H1 (cell line): ENCODE data around the gene PRR33. TPM values are rescaled to one million over a fixed set of nuclear protein-coding genes. Genes with fewer than 3 reads are reported as not detected.

ENCODE experiments used
- CTCF ChIA-PET: fragments of 300-600 bp; sonication (Branson Sonifier 250); formaldehyde crosslinking; loops from one replicate; lab custom pipeline; 2021; ENCODE audit not compliant: partially characterized antibody; lab: Charles Lee
- POLR2A ChIA-PET: fragments of 300-600 bp; sonication (Branson Sonifier 250); formaldehyde crosslinking; loops from one replicate; lab custom pipeline; 2021; ENCODE audit warnings: inconsistent platforms; ENCODE audit not compliant: partially characterized antibody; lab: Charles Lee
- DNase-seq, 2 experiments: peaks; one replicate each; pipeline versions ENCODE4 v3.0.0 to v3.0.0-alpha.2; 2010 to 2022; ENCODE audit warnings: low spot score in 2 of 2, low read depth in 1 of 2, mixed read lengths in 1 of 2
- FAIRE-seq: peaks from 2 replicates; lab custom pipeline; 2011; peaks lifted over from hg19 to GRCh38; lab: Jason Lieb, UNC
- H2AFZ ChIP-seq: 2 replicates; pipeline ENCODE4 v1.8.1; 2012; ENCODE audit warnings: low read length, inconsistent platforms
- H2AK5ac ChIP-seq: 2 replicates; pipeline ENCODE4 v1.6.1; 2013; ENCODE audit warnings: low read depth, low read length
- H2BK120ac ChIP-seq: replicated peaks from 2 replicates; pipeline ENCODE3; 2013; ENCODE audit warnings: low read depth, low read length, inconsistent platforms
- H2BK12ac ChIP-seq: 2 replicates; pipeline ENCODE4 v1.6.1; 2013; ENCODE audit warnings: low read depth, low read length
- H2BK15ac ChIP-seq: 2 replicates; pipeline ENCODE4 v1.6.1; 2013; ENCODE audit warnings: low read length
- H2BK20ac ChIP-seq: 2 replicates; pipeline ENCODE4 v1.6.1; 2013; ENCODE audit warnings: low read length
- H2BK5ac ChIP-seq: 2 replicates; pipeline ENCODE4 v1.6.1; 2013; ENCODE audit warnings: low read depth, low read length
- H3K14ac ChIP-seq: 2 replicates; pipeline ENCODE4 v1.6.1; 2013; ENCODE audit warnings: inconsistent platforms; ENCODE audit not compliant: insufficient read length
- H3K18ac ChIP-seq: 2 replicates; pipeline ENCODE4 v1.6.1; 2013; ENCODE audit warnings: low read length; ENCODE audit errors: extremely low read depth
- H3K23ac ChIP-seq: 2 replicates; pipeline ENCODE4 v1.6.1; 2013; ENCODE audit warnings: inconsistent platforms; ENCODE audit not compliant: insufficient read length
- H3K23me2 ChIP-seq: 2 replicates; pipeline ENCODE4 v1.6.1; 2013; ENCODE audit warnings: low read depth, low read length
- H3K27ac ChIP-seq: 2 replicates; pipeline ENCODE4 v1.6.1; 2011; ENCODE audit warnings: low read depth, low read length, inconsistent platforms
- H3K27me3 ChIP-seq, 4 experiments: replicated peaks in 1 of 4; 1 replicate in 1 of 4; 2 replicates in 3 of 4; pipeline versions ENCODE4 v1.6.1 to v1.8.1; 2011 to 2013; ENCODE audit warnings: low read length in 3 of 4, mild to moderate bottlenecking in 3 of 4, inconsistent platforms in 2 of 4, mixed read lengths in 2 of 4, moderate library complexity in 1 of 4; ENCODE audit not compliant: control insufficient read depth in 3 of 4, insufficient read depth in 3 of 4; ENCODE audit errors: extremely low read depth in 1 of 4
- H3K36me3 ChIP-seq, 4 experiments: 2 replicates each; pipeline versions ENCODE4 v1.6.1 to v1.8.1; 2011 to 2013; ENCODE audit warnings: mild to moderate bottlenecking in 4 of 4, low read length in 3 of 4, moderate library complexity in 2 of 4, control low read depth in 1 of 4, inconsistent platforms in 1 of 4; ENCODE audit not compliant: insufficient read depth in 4 of 4, control insufficient read depth in 2 of 4
- H3K4ac ChIP-seq: replicated peaks from 2 replicates; pipeline ENCODE3; 2013; ENCODE audit warnings: low read length, low read depth, mixed read lengths, inconsistent platforms; ENCODE audit not compliant: insufficient read length
- H3K4me1 ChIP-seq, 4 experiments: replicated peaks in 1 of 4; 1 replicate in 1 of 4; 2 replicates in 3 of 4; pipeline versions ENCODE4 v1.6.1 to v1.8.1; 2011 to 2013; ENCODE audit warnings: low read length in 3 of 4, inconsistent platforms in 2 of 4, mixed read lengths in 1 of 4; ENCODE audit not compliant: insufficient read depth in 4 of 4, control insufficient read depth in 3 of 4
- H3K4me2 ChIP-seq, 2 experiments: 2 replicates each; pipeline versions ENCODE4 v1.6.1 to v1.8.1; 2011 to 2013; ENCODE audit warnings: low read depth in 2 of 2, low read length in 2 of 2, control low read depth in 1 of 2, inconsistent platforms in 1 of 2, mild to moderate bottlenecking in 1 of 2; ENCODE audit not compliant: insufficient read depth in 1 of 2
- H3K4me3 ChIP-seq, 4 experiments: fragments of 200-600, 300-600 bp in 1 of 4; sonication (generic), shearing (Covaris generic), sonication (Bioruptor Twin) in 1 of 4; 2 replicates each; pipeline versions ENCODE4 v1.5.1 to v1.8.1; 2011 to 2016; ENCODE audit warnings: low read length in 4 of 4, low read depth in 3 of 4, control low read depth in 2 of 4, inconsistent platforms in 2 of 4, mild to moderate bottlenecking in 2 of 4, mixed read lengths in 1 of 4, moderate library complexity in 1 of 4; ENCODE audit not compliant: insufficient read depth in 2 of 4; ENCODE audit errors: extremely low read depth in 1 of 4
- H3K56ac ChIP-seq: replicated peaks from 2 replicates; pipeline ENCODE3; 2013; ENCODE audit warnings: low read depth, mild to moderate bottlenecking, mixed read lengths, low read length, inconsistent platforms; ENCODE audit not compliant: insufficient read length
- H3K79me1 ChIP-seq: 2 replicates; pipeline ENCODE4 v1.6.1; 2013; ENCODE audit warnings: low read depth, low read length, control low read depth
- H3K79me2 ChIP-seq, 2 experiments: 2 replicates each; pipeline versions ENCODE4 v1.6.1 to v1.8.1; 2012 to 2013; ENCODE audit warnings: low read length in 2 of 2, mild to moderate bottlenecking in 2 of 2, inconsistent platforms in 1 of 2; ENCODE audit not compliant: insufficient read depth in 2 of 2, control insufficient read depth in 1 of 2
- H3K9ac ChIP-seq, 4 experiments: replicated peaks in 1 of 4; 1 replicate in 1 of 4; 2 replicates in 3 of 4; pipeline versions ENCODE4 v1.6.1 to v1.8.1; 2011 to 2013; ENCODE audit warnings: low read depth in 3 of 4, low read length in 3 of 4, control low read depth in 2 of 4, mild to moderate bottlenecking in 2 of 4, moderate library complexity in 2 of 4, inconsistent platforms in 1 of 4; ENCODE audit errors: extremely low read depth in 1 of 4
- H3K9me3 ChIP-seq, 2 experiments: 2 replicates each; pipeline versions ENCODE4 v1.6.1 to v1.8.1; 2012 to 2013; ENCODE audit warnings: mild to moderate bottlenecking in 2 of 2, moderate library complexity in 2 of 2, control low read depth in 1 of 2, inconsistent platforms in 1 of 2, low read depth in 1 of 2, low read length in 1 of 2, mixed read lengths in 1 of 2; ENCODE audit not compliant: insufficient read depth in 2 of 2
- H4K20me1 ChIP-seq, 2 experiments: replicated peaks in 1 of 2; 2 replicates each; pipeline versions ENCODE3 to v1.8.1; 2011 to 2013; ENCODE audit warnings: inconsistent platforms in 2 of 2, low read length in 2 of 2, mild to moderate bottlenecking in 1 of 2; ENCODE audit not compliant: insufficient read depth in 2 of 2, control insufficient read depth in 1 of 2
- H4K5ac ChIP-seq: 2 replicates; pipeline ENCODE4 v1.6.1; 2013; ENCODE audit warnings: low read length, low read depth, mixed read lengths, inconsistent platforms; ENCODE audit not compliant: insufficient read length
- H4K8ac ChIP-seq: 2 replicates; pipeline ENCODE4 v1.8.0; 2013; ENCODE audit warnings: mild to moderate bottlenecking, moderate library complexity, low read length, inconsistent platforms; ENCODE audit not compliant: insufficient read depth; ENCODE audit errors: extremely low read depth
- H4K91ac ChIP-seq: replicated peaks from 2 replicates; pipeline ENCODE3; 2013; ENCODE audit warnings: low read length, mixed read lengths, inconsistent platforms; ENCODE audit not compliant: insufficient read length
- BACH1 ChIP-seq: IDR thresholded peaks from 2 replicates; pipeline ENCODE4 v1.6.1; 2012; ENCODE audit warnings: low read length, improper control_type of control experiment
- EGR1 ChIP-seq: IDR thresholded peaks from 2 replicates; pipeline ENCODE4 v1.6.1; 2011; ENCODE audit warnings: low read depth, low read length, borderline replicate concordance
- HDAC6 ChIP-seq: IDR thresholded peaks from one replicate; pipeline ENCODE4 v1.7.1; 2012; ENCODE audit warnings: low read depth, mild to moderate bottlenecking, inconsistent platforms, low read length, moderate library complexity
- NRF1 ChIP-seq: IDR thresholded peaks from 2 replicates; pipeline ENCODE4 v1.6.1; 2011; ENCODE audit warnings: mild to moderate bottlenecking, low read depth, low read length, improper control_type of control experiment
- RAD21 ChIP-seq, 2 experiments: IDR thresholded peaks in 1 of 2; conservative IDR thresholded peaks in 1 of 2; 2 replicates each; pipeline ENCODE4 v1.6.1; 2011; ENCODE audit warnings: low read depth in 2 of 2, low read length in 2 of 2, improper control_type of control experiment in 1 of 2, inconsistent platforms in 1 of 2, mild to moderate bottlenecking in 1 of 2, moderate library complexity in 1 of 2
- WGBS, 2 experiments: shearing (Covaris generic) in 1 of 2; methylation state at CpG; one replicate each; pipeline versions ENCODE4 v1.1.6 to v1.1.7; 2013 to 2015; ENCODE audit warnings: low lambda C conversion rate in 2 of 2, mixed read lengths in 2 of 2, inconsistent platforms in 1 of 2, low coverage in 1 of 2, missing lambda C conversion rate in 1 of 2; ENCODE audit not compliant: insufficient replicate concordance in 2 of 2, insufficient coverage in 1 of 2, insufficient read length in 1 of 2; ENCODE audit errors: extremely low coverage in 1 of 2, missing lambda C conversion rate in 1 of 2; 5-methylcytosine and 5-hydroxymethylcytosine counted together
- polyA plus RNA-seq, 7 experiments: library from polyadenylated mRNA; depleted of rRNA in 3 of 7; stranded (reverse) in 5 of 7; unstranded in 2 of 7; fragments of >200 nt in 5 of 7; fragments of 200-250 nt in 2 of 7; gene quantifications; 1 replicate in 5 of 7; 2 replicates in 1 of 7; 4 replicates in 1 of 7; pipeline versions ENCODE4 v1.2.1 to v1.2.3, GENCODE V29; 2011 to 2013; ENCODE audit warnings: missing spikeins in 2 of 7, mixed read lengths in 2 of 7
- total RNA-seq: library from RNA; stranded (reverse); fragmentation: NEBNext Ultra II Directional; extraction: Animal tissue kit (Norgen Biotek cat#: 25700); gene quantifications from 2 replicates; pipeline ENCODE4 v1.2.1, GENCODE V29; 2021

The PRR33 gene
- total and polyA plus RNA-seq, 2 of the 8 experiments (the other 6 are each of a cell fraction or from before 2014, with no cell fraction given) = 0.02 TPM; not detected in 1

DNA sequence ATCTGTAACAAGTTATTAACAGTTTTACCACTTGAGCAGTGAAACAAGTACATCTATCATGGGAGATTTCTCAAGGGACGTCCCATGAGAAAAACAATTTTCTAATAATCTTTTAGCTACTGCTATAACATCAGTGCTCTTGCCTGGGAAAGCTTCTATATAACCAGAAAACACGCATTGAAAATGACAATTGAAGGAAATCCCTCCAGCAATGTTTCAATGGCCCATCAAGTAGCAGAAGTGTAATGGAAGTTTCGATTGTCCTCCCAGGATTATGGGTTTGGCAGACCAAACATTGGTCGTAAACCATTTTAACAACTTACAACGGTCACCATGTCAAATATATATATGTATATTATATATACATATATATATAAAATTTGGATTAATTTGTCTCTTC is 8.0 kb upstream of the PRR33 start:
- Histone ChIP-seq H3K4me1 (no peaks in the 10 kb centered on the region), H4K20me1 (no peaks in the 10 kb centered on the region), H3K36me3 (no peaks in the 10 kb centered on the region), H2AK5ac (no peak overlapping the region), H3K56ac (no peak overlapping the region), H3K4ac (no peak overlapping the region), H3K4me3 (no peak overlapping the region), H2BK15ac (no peak overlapping the region), H3K9ac (no peak overlapping the region), H4K91ac (no peak overlapping the region), H4K5ac (no peak overlapping the region), H3K18ac (no peak overlapping the region), H3K79me2 (no peaks in the 10 kb centered on the region), H2BK12ac (no peak overlapping the region), H2BK20ac (no peak overlapping the region), H3K27me3 (no peaks in the 10 kb centered on the region; a peak in 1 of 7 replicates), H3K79me1 (no peaks in the 10 kb centered on the region), H2BK120ac (no peak overlapping the region), H3K27ac (no peak overlapping the region), H3K14ac (no peak overlapping the region), H2BK5ac (no peak overlapping the region), H3K9me3 (no peaks in the 10 kb centered on the region), H2AFZ (no peak overlapping the region), H3K4me2 (no peak overlapping the region), H4K8ac (no peak overlapping the region), H3K23ac (no peak overlapping the region), H3K23me2 (no peaks in the 10 kb centered on the region)
- CTCF ChIA-PET = interaction anchor here (0.6 to 3.4 kb wide), 4 partner anchors 17 to 493 kb away, joined by 3 to 12 read pairs (median 6); no protein-coding TSS in a partner anchor
- no peak for FAIRE-seq
- DNase-seq = no peak
- POLR2A ChIA-PET = no interaction called here
- 90% methylated on average over 5 of the region's 5 CpGs; no CpG with 5 or more reads in 1 of the 2 experiments for WGBS, 2 experiments
- TF ChIP-seq RAD21 (IDR thresholded peaks at IDR 0.05 in 1 of 2, conservative IDR thresholded peaks at IDR 0.05 in 1 of 2; ENCODE audit: low read depth in 2 of 2, low read length in 2 of 2) = no peak
- TF ChIP-seq EGR1 = no peak
- TF ChIP-seq NRF1 = no peak
- TF ChIP-seq BACH1 = no peak
- no peak for TF ChIP-seq HDAC6
